ENCODE results near the gene EIF2AK3.

The EIF2AK3 gene

GRCh38 chr2:88521445-88522073 is 105.7 kb downstream of the EIF2AK3 start:
- H3K4me1 ChIP-seq (ENCODE audit: control insufficient read depth, low read length) = no peaks in the 10 kb centered on the region
- H3K27ac ChIP-seq (ENCODE audit: low read depth, low read length) = no peak overlapping the region
- H3K9me3 ChIP-seq (ENCODE audit: control insufficient read depth, insufficient read depth, low read length) = no peaks in the 10 kb centered on the region
- no peaks in the 10 kb centered on the region for H3K9me2 ChIP-seq (replicated peaks; ENCODE audit: control insufficient read depth, low read length)
- peaks cover 10% of the 10 kb centered on the region; the same call in 1 of the 2 replicates for H3K27me3 ChIP-seq (ENCODE audit: control insufficient read depth, low read length)
- no peaks in the 10 kb centered on the region for H3F3A ChIP-seq (ENCODE audit: control insufficient read depth, insufficient read depth)
- H3K36me3 ChIP-seq (ENCODE audit: control insufficient read depth, low read length) = no peaks in the 10 kb centered on the region
- no peak overlapping the region for H3K4me3 ChIP-seq (ENCODE audit: low read length)
- no peaks in the 10 kb centered on the region for H4K20me1 ChIP-seq (ENCODE audit: control insufficient read depth, insufficient read depth, low read depth, low read length)
- H3K79me2 ChIP-seq (ENCODE audit: control insufficient read depth, low read length) = no peaks in the 10 kb centered on the region
- TF ChIP-seq EZH2phosphoT487 (IDR thresholded peaks at IDR 0.05; ENCODE audit: borderline replicate concordance, low read length) (no peak), CTCF (IDR thresholded peaks at IDR 0.05; ENCODE audit: low read depth, low read length, poor library complexity, severe bottlenecking) (no peak)
- no peak overlapping the region for H3K4me2 ChIP-seq (ENCODE audit: low read length)

GRCh38 chr2:88517759-88518201 is 109.5 kb downstream of the EIF2AK3 start:
- no peak for TF ChIP-seq EZH2phosphoT487 (IDR thresholded peaks at IDR 0.05; ENCODE audit: borderline replicate concordance, low read length)
- no peak for TF ChIP-seq CTCF (IDR thresholded peaks at IDR 0.05; ENCODE audit: low read depth, low read length, poor library complexity, severe bottlenecking)
- Histone ChIP-seq H3K4me1 (ENCODE audit: control insufficient read depth, low read length) (no peaks in the 10 kb centered on the region), H3K9me3 (ENCODE audit: control insufficient read depth, insufficient read depth, low read length) (no peaks in the 10 kb centered on the region), H3K27ac (ENCODE audit: low read depth, low read length) (no peak overlapping the region), H3F3A (ENCODE audit: control insufficient read depth, insufficient read depth) (no peaks in the 10 kb centered on the region), H3K9me2 (replicated peaks; ENCODE audit: control insufficient read depth, low read length) (no peaks in the 10 kb centered on the region), H4K20me1 (ENCODE audit: control insufficient read depth, insufficient read depth, low read depth, low read length) (no peaks in the 10 kb centered on the region), H3K4me3 (ENCODE audit: low read length) (no peak overlapping the region), H3K27me3 (ENCODE audit: control insufficient read depth, low read length) (peaks cover 14% of the 10 kb centered on the region; the same call in 1 of the 2 replicates), H3K4me2 (ENCODE audit: low read length) (no peak overlapping the region), H3K79me2 (ENCODE audit: control insufficient read depth, low read length) (no peaks in the 10 kb centered on the region), H3K36me3 (ENCODE audit: control insufficient read depth, low read length) (no peaks in the 10 kb centered on the region)

Measured in DOHH2 (cell line).